ENCODE data around the gene TSPAN4.

Gene TSPAN4

GRCh38 chr11:821512-822371, 20.9 kb upstream of the TSPAN4 start:
- ATAC-seq = no peak
- no peak for TF ChIP-seq CSRNP3 (CRISPR knock-in tag; IDR thresholded peaks at IDR 0.05)
- TF ChIP-seq, protein P1, sequence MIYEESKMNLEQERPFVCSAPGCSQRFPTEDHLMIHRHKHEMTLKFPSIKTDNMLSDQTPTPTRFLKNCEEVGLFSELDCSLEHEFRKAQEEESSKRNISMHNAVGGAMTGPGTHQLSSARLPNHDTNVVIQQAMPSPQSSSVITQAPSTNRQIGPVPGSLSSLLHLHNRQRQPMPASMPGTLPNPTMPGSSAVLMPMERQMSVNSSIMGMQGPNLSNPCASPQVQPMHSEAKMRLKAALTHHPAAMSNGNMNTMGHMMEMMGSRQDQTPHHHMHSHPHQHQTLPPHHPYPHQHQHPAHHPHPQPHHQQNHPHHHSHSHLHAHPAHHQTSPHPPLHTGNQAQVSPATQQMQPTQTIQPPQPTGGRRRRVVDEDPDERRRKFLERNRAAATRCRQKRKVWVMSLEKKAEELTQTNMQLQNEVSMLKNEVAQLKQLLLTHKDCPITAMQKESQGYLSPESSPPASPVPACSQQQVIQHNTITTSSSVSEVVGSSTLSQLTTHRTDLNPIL (CRISPR knock-in tag; IDR thresholded peaks at IDR 0.05; ENCODE audit: low read depth) = no peak
- TF ChIP-seq ZC3H10 (CRISPR knock-in tag; IDR thresholded peaks at IDR 0.05) = no peak
- no peak for TF ChIP-seq SNAI2 (CRISPR knock-in tag; IDR thresholded peaks at IDR 0.05)
- TF ChIP-seq PATZ1 (CRISPR knock-in tag; IDR thresholded peaks at IDR 0.05; ENCODE audit: borderline replicate concordance) = no peak
- no peak for TF ChIP-seq CSDC2 (CRISPR knock-in tag; IDR thresholded peaks at IDR 0.05)
- TF ChIP-seq PPARA (CRISPR knock-in tag; IDR thresholded peaks at IDR 0.05; ENCODE audit: borderline replicate concordance) = no peak
- no peak for TF ChIP-seq ESRRG (CRISPR knock-in tag; IDR thresholded peaks at IDR 0.05)
- TF ChIP-seq OSR1 (CRISPR knock-in tag; IDR thresholded peaks at IDR 0.05) = no peak
- TF ChIP-seq ZNF565 (CRISPR knock-in tag; conservative IDR thresholded peaks at IDR 0.05; ENCODE audit: low read depth) = no peak
- TF ChIP-seq, protein P2, sequence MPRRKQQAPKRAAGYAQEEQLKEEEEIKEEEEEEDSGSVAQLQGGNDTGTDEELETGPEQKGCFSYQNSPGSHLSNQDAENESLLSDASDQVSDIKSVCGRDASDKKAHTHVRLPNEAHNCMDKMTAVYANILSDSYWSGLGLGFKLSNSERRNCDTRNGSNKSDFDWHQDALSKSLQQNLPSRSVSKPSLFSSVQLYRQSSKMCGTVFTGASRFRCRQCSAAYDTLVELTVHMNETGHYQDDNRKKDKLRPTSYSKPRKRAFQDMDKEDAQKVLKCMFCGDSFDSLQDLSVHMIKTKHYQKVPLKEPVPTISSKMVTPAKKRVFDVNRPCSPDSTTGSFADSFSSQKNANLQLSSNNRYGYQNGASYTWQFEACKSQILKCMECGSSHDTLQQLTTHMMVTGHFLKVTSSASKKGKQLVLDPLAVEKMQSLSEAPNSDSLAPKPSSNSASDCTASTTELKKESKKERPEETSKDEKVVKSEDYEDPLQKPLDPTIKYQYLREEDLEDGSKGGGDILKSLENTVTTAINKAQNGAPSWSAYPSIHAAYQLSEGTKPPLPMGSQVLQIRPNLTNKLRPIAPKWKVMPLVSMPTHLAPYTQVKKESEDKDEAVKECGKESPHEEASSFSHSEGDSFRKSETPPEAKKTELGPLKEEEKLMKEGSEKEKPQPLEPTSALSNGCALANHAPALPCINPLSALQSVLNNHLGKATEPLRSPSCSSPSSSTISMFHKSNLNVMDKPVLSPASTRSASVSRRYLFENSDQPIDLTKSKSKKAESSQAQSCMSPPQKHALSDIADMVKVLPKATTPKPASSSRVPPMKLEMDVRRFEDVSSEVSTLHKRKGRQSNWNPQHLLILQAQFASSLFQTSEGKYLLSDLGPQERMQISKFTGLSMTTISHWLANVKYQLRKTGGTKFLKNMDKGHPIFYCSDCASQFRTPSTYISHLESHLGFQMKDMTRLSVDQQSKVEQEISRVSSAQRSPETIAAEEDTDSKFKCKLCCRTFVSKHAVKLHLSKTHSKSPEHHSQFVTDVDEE (CRISPR knock-in tag; IDR thresholded peaks at IDR 0.05) = no peak
- no peak for TF ChIP-seq TCF4 (CRISPR knock-in tag; IDR thresholded peaks at IDR 0.05; ENCODE audit: borderline replicate concordance)
- no peak for TF ChIP-seq RARB (CRISPR knock-in tag; IDR thresholded peaks at IDR 0.05)
- no peak for TF ChIP-seq ZNF8 (CRISPR knock-in tag; IDR thresholded peaks at IDR 0.05)

- ATAC-seq = no peak
- TF ChIP-seq BACH2 (CRISPR knock-in tag; IDR thresholded peaks at IDR 0.05; ENCODE audit: borderline replicate concordance) (no peak), ZNF565 (CRISPR knock-in tag; conservative IDR thresholded peaks at IDR 0.05; ENCODE audit: low read depth) (no peak), PATZ1 (CRISPR knock-in tag; IDR thresholded peaks at IDR 0.05; ENCODE audit: borderline replicate concordance) (no peak), PPARA (CRISPR knock-in tag; IDR thresholded peaks at IDR 0.05; ENCODE audit: borderline replicate concordance) (no peak), OSR1 (CRISPR knock-in tag; IDR thresholded peaks at IDR 0.05) (no peak), ESRRG (CRISPR knock-in tag; IDR thresholded peaks at IDR 0.05) (no peak), GLIS3 (CRISPR knock-in tag; IDR thresholded peaks at IDR 0.05) (no peak), ZFP30 (CRISPR knock-in tag; IDR thresholded peaks at IDR 0.05) (no peak), TOX (CRISPR knock-in tag; IDR thresholded peaks at IDR 0.05; ENCODE audit: borderline replicate concordance) (no peak), ISL1 (CRISPR knock-in tag; IDR thresholded peaks at IDR 0.05) (no peak), SNAI2 (CRISPR knock-in tag; IDR thresholded peaks at IDR 0.05) (no peak), ZFP3 (CRISPR knock-in tag; IDR thresholded peaks at IDR 0.05) (no peak)
- TF ChIP-seq, protein P1 (CRISPR knock-in tag; IDR thresholded peaks at IDR 0.05; ENCODE audit: low read depth) = no peak
- TF ChIP-seq, protein P3, sequence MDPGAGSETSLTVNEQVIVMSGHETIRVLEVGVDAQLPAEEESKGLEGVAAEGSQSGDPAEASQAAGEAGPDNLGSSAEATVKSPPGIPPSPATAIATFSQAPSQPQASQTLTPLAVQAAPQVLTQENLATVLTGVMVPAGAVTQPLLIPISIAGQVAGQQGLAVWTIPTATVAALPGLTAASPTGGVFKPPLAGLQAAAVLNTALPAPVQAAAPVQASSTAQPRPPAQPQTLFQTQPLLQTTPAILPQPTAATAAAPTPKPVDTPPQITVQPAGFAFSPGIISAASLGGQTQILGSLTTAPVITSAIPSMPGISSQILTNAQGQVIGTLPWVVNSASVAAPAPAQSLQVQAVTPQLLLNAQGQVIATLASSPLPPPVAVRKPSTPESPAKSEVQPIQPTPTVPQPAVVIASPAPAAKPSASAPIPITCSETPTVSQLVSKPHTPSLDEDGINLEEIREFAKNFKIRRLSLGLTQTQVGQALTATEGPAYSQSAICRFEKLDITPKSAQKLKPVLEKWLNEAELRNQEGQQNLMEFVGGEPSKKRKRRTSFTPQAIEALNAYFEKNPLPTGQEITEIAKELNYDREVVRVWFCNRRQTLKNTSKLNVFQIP (CRISPR knock-in tag; IDR thresholded peaks at IDR 0.05; ENCODE audit: borderline replicate concordance, low read depth) = no peak
- TF ChIP-seq, protein P2 (CRISPR knock-in tag; IDR thresholded peaks at IDR 0.05) = no peak
These were observed 19.0 kb upstream of the TSPAN4 start for GRCh38 chr11:823441-824291.
